ENCODE data around the gene ZNF326. TPM values are rescaled to one million over a fixed set of nuclear protein-coding genes. Genes with fewer than 3 reads are reported as not detected.

Gene ZNF326
- polyA plus RNA-seq, 1 of the 3 experiments (the other 2 are of a cell fraction) = 16.4 TPM

DNA sequence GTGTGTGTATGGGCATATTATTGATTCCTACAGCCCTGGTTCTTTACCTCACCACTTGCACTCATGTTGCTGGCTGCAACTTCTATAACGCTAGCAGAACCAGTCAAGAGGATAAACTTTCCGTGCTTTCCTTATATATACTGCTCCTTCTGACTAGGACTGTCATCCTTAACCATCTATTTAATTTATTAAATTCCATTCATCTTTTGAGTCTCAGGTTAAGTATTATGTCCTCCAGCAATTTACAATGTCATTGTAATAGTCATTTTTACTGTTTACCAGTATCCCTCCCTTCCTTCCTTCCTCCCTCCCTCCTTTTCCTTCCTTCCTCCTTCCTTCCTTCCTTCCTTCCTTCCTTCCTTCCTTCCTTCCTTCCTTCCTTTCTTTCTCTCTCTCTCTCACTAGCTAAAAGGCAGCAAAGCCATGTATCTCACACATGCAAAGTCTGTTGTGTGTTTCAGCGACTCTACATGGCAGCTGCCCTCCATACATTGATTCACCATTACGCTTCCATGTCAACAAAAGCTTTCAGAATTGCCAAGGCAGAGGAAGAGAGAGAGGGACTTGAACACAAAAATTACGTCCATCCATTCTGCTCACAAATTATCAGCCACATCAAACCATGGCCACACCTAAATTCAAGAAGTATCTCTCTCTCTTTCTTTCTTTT, 73.8 kb downstream of the ZNF326 start:
- no peaks in the 10 kb centered on the region for H3K9me2 ChIP-seq
- H3K27ac ChIP-seq (ENCODE audit: low read depth in 2 of 2, low read length in 1 of 2) = no peak overlapping the region
- H4K20me1 ChIP-seq (ENCODE audit: insufficient read depth) = no peaks in the 10 kb centered on the region
- no peak for DNase-seq
- no peak overlapping the region for H2AFZ ChIP-seq (ENCODE audit: low read depth)
- no peaks in the 10 kb centered on the region for H3K79me2 ChIP-seq (ENCODE audit: insufficient read depth)
- no peaks in the 10 kb centered on the region for H3K9me3 ChIP-seq
- WGBS (ENCODE audit: low lambda C conversion rate) = 52% methylated on average over 5 of the region's 5 CpGs
- H3K36me3 ChIP-seq (replicated peaks in 1 of 2; ENCODE audit: control insufficient read depth in 1 of 2, insufficient read depth in 2 of 2, low read length in 1 of 2) = no peaks in the 10 kb centered on the region
- ChIA-PET CTCF (no interaction called here), POLR2A (no interaction called here)
- H3K4me1 ChIP-seq (ENCODE audit: control insufficient read depth in 1 of 2, insufficient read depth in 2 of 2, low read depth in 1 of 2, low read length in 1 of 2) = peaks cover 0 to 8% of the 10 kb centered on the region in 2 experiments; a peak in 1 of 4 replicates
- H3K4me2 ChIP-seq = no peak overlapping the region
- TF ChIP-seq RCOR1 (IDR thresholded peaks at IDR 0.05; ENCODE audit: low read length) = no peak
- TF ChIP-seq, protein P1, sequence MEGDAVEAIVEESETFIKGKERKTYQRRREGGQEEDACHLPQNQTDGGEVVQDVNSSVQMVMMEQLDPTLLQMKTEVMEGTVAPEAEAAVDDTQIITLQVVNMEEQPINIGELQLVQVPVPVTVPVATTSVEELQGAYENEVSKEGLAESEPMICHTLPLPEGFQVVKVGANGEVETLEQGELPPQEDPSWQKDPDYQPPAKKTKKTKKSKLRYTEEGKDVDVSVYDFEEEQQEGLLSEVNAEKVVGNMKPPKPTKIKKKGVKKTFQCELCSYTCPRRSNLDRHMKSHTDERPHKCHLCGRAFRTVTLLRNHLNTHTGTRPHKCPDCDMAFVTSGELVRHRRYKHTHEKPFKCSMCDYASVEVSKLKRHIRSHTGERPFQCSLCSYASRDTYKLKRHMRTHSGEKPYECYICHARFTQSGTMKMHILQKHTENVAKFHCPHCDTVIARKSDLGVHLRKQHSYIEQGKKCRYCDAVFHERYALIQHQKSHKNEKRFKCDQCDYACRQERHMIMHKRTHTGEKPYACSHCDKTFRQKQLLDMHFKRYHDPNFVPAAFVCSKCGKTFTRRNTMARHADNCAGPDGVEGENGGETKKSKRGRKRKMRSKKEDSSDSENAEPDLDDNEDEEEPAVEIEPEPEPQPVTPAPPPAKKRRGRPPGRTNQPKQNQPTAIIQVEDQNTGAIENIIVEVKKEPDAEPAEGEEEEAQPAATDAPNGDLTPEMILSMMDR (IDR thresholded peaks at IDR 0.05) = no peak
- no peak for TF ChIP-seq FOXJ3 (CRISPR knock-in tag; IDR thresholded peaks at IDR 0.05)
- TF ChIP-seq SMC3 (IDR thresholded peaks at IDR 0.05; ENCODE audit: low read depth, low read length) = no peak
- TF ChIP-seq CHD2 (IDR thresholded peaks at IDR 0.05; ENCODE audit: low read length, partially characterized antibody) = no peak
- TF ChIP-seq TCF12 (IDR thresholded peaks at IDR 0.05) = no peak
- no peak for TF ChIP-seq FOXM1 (IDR thresholded peaks at IDR 0.05; ENCODE audit: low read depth)
- TF ChIP-seq YY1 (IDR thresholded peaks at IDR 0.05; ENCODE audit: low read depth) = no peak
- no peak for TF ChIP-seq TAF1 (IDR thresholded peaks at IDR 0.05; ENCODE audit: borderline replicate concordance, low read depth, low read length)
- TF ChIP-seq, protein P2, sequence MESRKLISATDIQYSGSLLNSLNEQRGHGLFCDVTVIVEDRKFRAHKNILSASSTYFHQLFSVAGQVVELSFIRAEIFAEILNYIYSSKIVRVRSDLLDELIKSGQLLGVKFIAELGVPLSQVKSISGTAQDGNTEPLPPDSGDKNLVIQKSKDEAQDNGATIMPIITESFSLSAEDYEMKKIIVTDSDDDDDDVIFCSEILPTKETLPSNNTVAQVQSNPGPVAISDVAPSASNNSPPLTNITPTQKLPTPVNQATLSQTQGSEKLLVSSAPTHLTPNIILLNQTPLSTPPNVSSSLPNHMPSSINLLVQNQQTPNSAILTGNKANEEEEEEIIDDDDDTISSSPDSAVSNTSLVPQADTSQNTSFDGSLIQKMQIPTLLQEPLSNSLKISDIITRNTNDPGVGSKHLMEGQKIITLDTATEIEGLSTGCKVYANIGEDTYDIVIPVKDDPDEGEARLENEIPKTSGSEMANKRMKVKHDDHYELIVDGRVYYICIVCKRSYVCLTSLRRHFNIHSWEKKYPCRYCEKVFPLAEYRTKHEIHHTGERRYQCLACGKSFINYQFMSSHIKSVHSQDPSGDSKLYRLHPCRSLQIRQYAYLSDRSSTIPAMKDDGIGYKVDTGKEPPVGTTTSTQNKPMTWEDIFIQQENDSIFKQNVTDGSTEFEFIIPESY (IDR thresholded peaks at IDR 0.05; ENCODE audit: borderline replicate concordance, low read depth) = no peak
- TF ChIP-seq GABPA (IDR thresholded peaks at IDR 0.05; ENCODE audit: low read depth) = no peak
- no peak for TF ChIP-seq REST (IDR thresholded peaks at IDR 0.05; ENCODE audit: low read depth, low read length)
- no peak for TF ChIP-seq JUND (IDR thresholded peaks at IDR 0.05)
- no peak for TF ChIP-seq USF2 (IDR thresholded peaks at IDR 0.05; ENCODE audit: borderline replicate concordance, low read depth, low read length)
- TF ChIP-seq EZH2phosphoT487 (IDR thresholded peaks at IDR 0.05; ENCODE audit: borderline replicate concordance, low read depth) = no peak
- TF ChIP-seq, protein P3, sequence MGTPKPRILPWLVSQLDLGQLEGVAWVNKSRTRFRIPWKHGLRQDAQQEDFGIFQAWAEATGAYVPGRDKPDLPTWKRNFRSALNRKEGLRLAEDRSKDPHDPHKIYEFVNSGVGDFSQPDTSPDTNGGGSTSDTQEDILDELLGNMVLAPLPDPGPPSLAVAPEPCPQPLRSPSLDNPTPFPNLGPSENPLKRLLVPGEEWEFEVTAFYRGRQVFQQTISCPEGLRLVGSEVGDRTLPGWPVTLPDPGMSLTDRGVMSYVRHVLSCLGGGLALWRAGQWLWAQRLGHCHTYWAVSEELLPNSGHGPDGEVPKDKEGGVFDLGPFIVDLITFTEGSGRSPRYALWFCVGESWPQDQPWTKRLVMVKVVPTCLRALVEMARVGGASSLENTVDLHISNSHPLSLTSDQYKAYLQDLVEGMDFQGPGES (IDR thresholded peaks at IDR 0.05; ENCODE audit: low read depth, low read length) = no peak
- TF ChIP-seq, protein P4, sequence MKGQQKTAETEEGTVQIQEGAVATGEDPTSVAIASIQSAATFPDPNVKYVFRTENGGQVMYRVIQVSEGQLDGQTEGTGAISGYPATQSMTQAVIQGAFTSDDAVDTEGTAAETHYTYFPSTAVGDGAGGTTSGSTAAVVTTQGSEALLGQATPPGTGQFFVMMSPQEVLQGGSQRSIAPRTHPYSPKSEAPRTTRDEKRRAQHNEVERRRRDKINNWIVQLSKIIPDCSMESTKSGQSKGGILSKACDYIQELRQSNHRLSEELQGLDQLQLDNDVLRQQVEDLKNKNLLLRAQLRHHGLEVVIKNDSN (IDR thresholded peaks at IDR 0.05; ENCODE audit: borderline replicate concordance, low read depth) = no peak
- no peaks in the 10 kb centered on the region for H3F3A ChIP-seq (replicated peaks; ENCODE audit: insufficient read depth)
- no peak overlapping the region for H3K4me3 ChIP-seq (ENCODE audit: low read depth in 2 of 2, low read length in 1 of 2)
- no peaks in the 10 kb centered on the region; the same call in 1 of the 2 replicates for H3K27me3 ChIP-seq (ENCODE audit: insufficient read depth)
- H3K9ac ChIP-seq = no peak overlapping the region
